Peyer's patch (tissue), 4 donors: Measurements from ENCODE around the gene IGFBP1. TPM values are rescaled to one million over a fixed set of nuclear protein-coding genes. Genes with fewer than 3 reads are reported as not detected.

Source experiments
- DNase-seq, 3 donors: peaks; one replicate each; pipeline ENCODE4 v3.0.0-alpha.2; 2017 to 2019
- H3K27ac ChIP-seq, 4 donors: fragments of 200-600 bp; sonication (generic); one replicate each; pipeline ENCODE4 v1.5.1; 2016 to 2019
- H3K27me3 ChIP-seq, 2 donors: fragments of 200-600 bp; sonication (generic); one replicate each; pipeline ENCODE4 v1.5.1; 2019
- H3K36me3 ChIP-seq, 3 donors: fragments of 200-600 bp; sonication (generic); one replicate each; pipeline ENCODE4 v1.5.1; 2016 to 2019
- H3K4me1 ChIP-seq, 4 donors: fragments of 200-600 bp; sonication (generic); one replicate each; pipeline ENCODE4 v1.5.1; 2016 to 2019
- H3K4me3 ChIP-seq, 4 donors: fragments of 200-600 bp; sonication (generic); 1 replicate in 3 of 4; 2 replicates in 1 of 4; pipeline ENCODE4 v1.5.1; 2016 to 2019; ENCODE audit warnings: mild to moderate bottlenecking in 1 of 4
- H3K9me3 ChIP-seq, 4 donors: fragments of 200-600 bp; sonication (generic); one replicate each; pipeline ENCODE4 v1.5.1; 2016 to 2019; ENCODE audit warnings: mild to moderate bottlenecking in 1 of 4
- CTCF ChIP-seq, 6 experiments: fragments of 450-650 bp in 4 of 6; fragments of 200-600 bp in 2 of 6; sonication (generic) in 1 of 6; IDR thresholded peaks; one replicate each; pipeline ENCODE4 v1.5.1; 2017 to 2019; ENCODE audit warnings: antibody characterized with exemption in 6 of 6, mild to moderate bottlenecking in 3 of 6, moderate library complexity in 1 of 6
- POLR2A ChIP-seq, 2 donors: fragments of 450-650 bp; IDR thresholded peaks; one replicate each; pipeline ENCODE4 v1.5.1; 2017; ENCODE audit warnings: antibody characterized with exemption in 2 of 2, mild to moderate bottlenecking in 2 of 2, moderate library complexity in 2 of 2
- total RNA-seq, 4 donors: library from RNA; depleted of rRNA; stranded (reverse); fragments of >200 nt; gene quantifications; one replicate each; pipeline ENCODE4 v1.1.0, GENCODE V29; 2016

IGFBP1 gene
- total RNA-seq, 4 donors from 2014 or later: not detected

DNA sequence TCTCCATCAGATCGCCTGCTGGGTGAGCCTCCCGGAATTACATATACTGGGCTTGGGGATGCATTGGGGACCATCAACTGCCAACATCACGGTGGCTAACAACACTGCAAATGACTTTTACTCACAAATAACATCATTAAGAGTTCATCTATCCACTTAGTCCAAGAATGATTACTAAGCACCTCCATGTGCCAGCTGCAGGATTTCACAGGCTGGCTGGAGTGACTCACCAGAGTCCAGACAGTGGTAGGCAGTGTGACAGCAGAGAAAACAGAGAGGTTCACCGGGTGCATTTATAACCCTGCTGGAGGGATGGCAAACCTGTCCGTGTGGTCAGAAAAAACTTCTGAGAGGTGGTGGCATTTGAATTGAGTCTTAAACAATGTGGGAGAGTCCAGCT lies 36.0 kb downstream of the IGFBP1 start:
- H3K9me3 ChIP-seq: no peaks in the 10 kb centered on the region
- no peak overlapping the region for H3K4me3 ChIP-seq
- H3K36me3 ChIP-seq: no peaks in the 10 kb centered on the region
- no peak overlapping the region for H3K27ac ChIP-seq
- peaks cover 0 to 38% (median 4%) of the 10 kb centered on the region in 4 donors for H3K4me1 ChIP-seq
- TF ChIP-seq CTCF (IDR thresholded peaks at IDR 0.05) (no peak), POLR2A (IDR thresholded peaks at IDR 0.05) (no peak)
- no peak for DNase-seq
- no peaks in the 10 kb centered on the region for H3K27me3 ChIP-seq

DNA sequence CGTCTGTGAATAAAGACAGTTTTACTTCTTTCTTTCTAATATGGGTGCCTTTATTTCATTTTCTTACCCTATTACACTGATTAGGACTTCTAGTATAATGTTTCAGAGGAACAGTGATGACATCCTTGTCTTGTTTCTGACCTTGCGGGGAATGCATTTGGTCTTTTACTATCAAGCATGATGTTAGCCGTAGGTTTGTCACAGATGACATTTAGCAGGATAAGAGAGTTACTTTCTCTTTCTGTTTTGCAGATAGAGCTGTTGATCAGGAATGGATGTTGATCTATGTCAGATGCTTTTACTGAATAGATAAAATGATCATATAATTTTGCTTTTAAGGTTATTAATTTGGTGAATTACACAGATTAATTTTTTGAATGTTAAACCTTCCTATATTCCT lies 39.4 kb downstream of the IGFBP1 start:
- Histone ChIP-seq H3K9me3 (no peaks in the 10 kb centered on the region), H3K27ac (no peak overlapping the region), H3K27me3 (no peaks in the 10 kb centered on the region), H3K36me3 (no peaks in the 10 kb centered on the region), H3K4me1 (peaks cover 0 to 4% (median 0%) of the 10 kb centered on the region in 4 donors), H3K4me3 (no peak overlapping the region)
- no peak for DNase-seq
- TF ChIP-seq CTCF (IDR thresholded peaks at IDR 0.05) (no peak), POLR2A (IDR thresholded peaks at IDR 0.05) (no peak)

DNA sequence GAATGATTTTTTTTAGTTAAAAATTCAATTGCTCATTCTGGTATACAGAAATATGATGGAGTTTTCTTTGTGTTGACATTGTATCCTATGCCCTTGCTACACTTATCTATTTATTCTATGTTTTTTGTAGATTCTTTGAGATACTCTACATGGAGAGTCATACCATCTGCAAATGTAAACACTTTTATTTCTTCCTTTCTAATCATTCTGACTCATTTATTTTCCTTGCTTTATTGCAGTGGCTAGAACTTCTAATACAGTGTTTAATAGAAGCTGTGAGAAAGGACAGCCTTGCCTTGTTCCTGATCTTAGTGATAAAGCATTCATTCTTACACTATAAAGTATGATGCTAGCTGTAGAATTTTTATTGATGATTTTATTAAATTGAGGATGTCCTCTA lies 42.7 kb downstream of the IGFBP1 start:
- Histone ChIP-seq H3K4me3 (no peak overlapping the region), H3K27me3 (no peaks in the 10 kb centered on the region), H3K36me3 (no peaks in the 10 kb centered on the region), H3K9me3 (no peaks in the 10 kb centered on the region), H3K27ac (no peak overlapping the region), H3K4me1 (no peaks in the 10 kb centered on the region)
- TF ChIP-seq CTCF (IDR thresholded peaks at IDR 0.05) (no peak), POLR2A (IDR thresholded peaks at IDR 0.05) (no peak)
- no peak for DNase-seq

DNA sequence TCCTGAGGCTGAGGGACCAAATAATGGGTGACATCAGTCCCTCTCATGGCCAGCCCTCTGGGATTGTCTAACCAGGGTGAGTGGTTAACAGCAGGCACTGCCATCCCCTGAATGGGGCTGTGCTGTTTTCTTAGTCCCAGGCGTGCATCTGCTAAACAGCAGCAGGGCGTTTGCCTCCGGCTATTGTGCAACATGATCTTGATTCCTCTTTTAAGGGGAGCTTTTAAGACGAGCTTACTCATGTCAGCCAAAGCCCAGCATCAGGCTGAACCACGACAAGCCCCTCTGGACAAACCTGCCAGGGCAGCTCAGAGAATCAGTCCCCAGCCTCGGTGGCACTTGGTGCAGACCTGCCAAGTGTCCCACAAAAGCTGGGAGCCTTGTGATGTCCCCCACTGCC lies 49.0 kb downstream of the IGFBP1 start:
- Histone ChIP-seq H3K36me3 (no peaks in the 10 kb centered on the region), H3K27me3 (no peaks in the 10 kb centered on the region), H3K4me1 (no peaks in the 10 kb centered on the region), H3K9me3 (no peaks in the 10 kb centered on the region), H3K27ac (no peak overlapping the region), H3K4me3 (no peak overlapping the region)
- TF ChIP-seq CTCF (IDR thresholded peaks at IDR 0.05): no peak
- TF ChIP-seq POLR2A (IDR thresholded peaks at IDR 0.05): no peak
- no peak for DNase-seq

DNA sequence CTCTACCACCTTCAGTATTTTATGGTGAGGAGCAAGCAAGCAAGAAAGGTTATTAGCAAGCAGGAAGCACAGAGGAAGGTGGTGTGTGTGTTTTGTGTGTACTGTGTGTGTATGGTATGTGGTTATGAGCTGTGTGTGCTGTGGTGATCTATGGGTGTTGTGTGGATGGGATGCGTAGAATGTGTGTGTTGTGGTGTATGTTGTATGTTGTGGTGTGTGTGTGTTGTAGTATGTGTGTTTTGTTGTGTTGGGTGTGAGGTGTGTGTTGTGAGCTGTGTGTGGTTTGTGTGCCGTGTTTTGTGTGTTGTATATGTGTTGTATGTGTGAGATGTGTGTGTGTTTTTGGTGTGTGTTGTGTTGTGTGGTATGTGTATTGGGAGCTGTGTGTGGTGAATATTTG lies 49.6 kb downstream of the IGFBP1 start:
- Histone ChIP-seq H3K9me3 (no peaks in the 10 kb centered on the region), H3K4me3 (no peak overlapping the region), H3K27me3 (no peaks in the 10 kb centered on the region), H3K36me3 (no peaks in the 10 kb centered on the region), H3K4me1 (no peaks in the 10 kb centered on the region), H3K27ac (no peak overlapping the region)
- TF ChIP-seq CTCF (IDR thresholded peaks at IDR 0.05): no peak
- no peak for TF ChIP-seq POLR2A (IDR thresholded peaks at IDR 0.05)
- DNase-seq: no peak

DNA sequence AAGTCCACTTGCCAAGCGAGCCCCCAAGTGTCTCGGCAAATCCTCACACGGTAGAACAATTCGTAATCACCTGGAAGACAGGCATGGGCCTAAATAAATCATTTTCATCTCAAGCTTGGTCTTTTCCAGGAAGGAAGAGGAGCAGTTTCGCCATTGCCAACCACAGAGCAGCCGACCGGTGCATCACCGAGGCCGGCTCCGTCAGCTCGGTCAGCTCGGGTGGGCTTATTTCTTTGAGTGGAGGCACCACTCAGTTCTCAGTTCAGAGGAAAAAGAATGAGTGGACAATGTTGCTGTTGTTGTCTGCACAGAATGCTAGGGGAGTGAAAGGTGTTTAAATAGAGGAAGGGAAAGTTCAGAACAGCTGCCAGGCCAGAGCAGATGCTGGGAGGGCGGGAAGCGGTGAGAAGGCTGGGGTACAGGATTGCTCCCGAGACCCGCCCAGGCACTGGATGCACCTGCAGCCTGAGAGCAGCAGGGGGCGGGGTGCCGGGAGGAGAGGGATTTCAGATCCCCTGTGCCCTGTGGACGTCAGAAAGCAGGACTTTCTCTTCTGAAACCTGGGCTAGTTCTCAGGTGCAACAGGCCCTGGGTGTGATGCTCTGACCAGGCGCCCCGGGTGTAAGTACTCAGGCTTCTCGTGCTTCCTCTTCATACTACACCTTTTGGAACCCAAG lies 50.5 kb downstream of the IGFBP1 start:
- no peak for DNase-seq
- H3K9me3 ChIP-seq: no peaks in the 10 kb centered on the region
- no peak overlapping the region for H3K27ac ChIP-seq
- H3K4me3 ChIP-seq: no peak overlapping the region
- H3K27me3 ChIP-seq: no peaks in the 10 kb centered on the region
- no peaks in the 10 kb centered on the region for H3K4me1 ChIP-seq
- H3K36me3 ChIP-seq: no peaks in the 10 kb centered on the region
- TF ChIP-seq CTCF (IDR thresholded peaks at IDR 0.05) (no peak), POLR2A (IDR thresholded peaks at IDR 0.05) (no peak)
